HCT116 (cell line): ENCODE data around the gene FAM131B. TPM values are rescaled to one million over a fixed set of nuclear protein-coding genes. Genes with fewer than 3 reads are reported as not detected.

Experiments
- ATAC-seq: fragments of 200-7000 bp; cut with Tn5 transposase; 2 replicates; pipeline ENCODE4 v1.9.1; 2020; ENCODE audit warnings: mild to moderate bottlenecking, moderate library complexity
- Bru-seq: library from RNA; stranded (reverse); fragments of 400-500 nt; gene quantifications from one replicate; lab custom pipeline; 2021; lab: Mats Ljungman, UMichigan
- BruChase-seq, 2 experiments: library from RNA; stranded (reverse); fragments of 400-500 nt; gene quantifications; one replicate each; lab custom pipeline; 2021; lab: Mats Ljungman, UMichigan
- BruUV-seq: library from RNA; stranded (reverse); fragments of 400-500 nt; replicated peaks from 2 replicates; lab custom pipeline; 2021; lab: Mats Ljungman, UMichigan
- CTCF ChIA-PET: fragments of 300-600 bp; sonication (Branson Sonifier 250); formaldehyde crosslinking; loops from one replicate; lab custom pipeline; 2021; ENCODE audit warnings: antibody characterized with exemption; lab: Charles Lee
- POLR2A ChIA-PET: fragments of 300-600, 350-600 bp; sonication (Branson Sonifier 250); formaldehyde crosslinking; loops from one replicate; lab custom pipeline; 2021; ENCODE audit warnings: antibody characterized with exemption; lab: Charles Lee
- RAD21 ChIA-PET, 2 experiments: fragments of 300-600 bp; sonication (Branson Sonifier 250); formaldehyde crosslinking; loops; one replicate each; lab custom pipeline; 2023; ENCODE audit warnings: low total read pairs in 2 of 2; ENCODE audit not compliant: uncharacterized antibody in 2 of 2, unreplicated experiment in 2 of 2, low non-redundant PET in 1 of 2; lab: Charles Lee
- DNase-seq: peaks from one replicate; pipeline ENCODE4 v3.0.0-alpha.2; 2010; ENCODE audit warnings: low read depth, low spot score
- H2AFZ ChIP-seq: fragments of 200-600 bp; shearing (Covaris generic), sonication (generic); 2 replicates; pipeline ENCODE4 v1.6.1; 2017; ENCODE audit warnings: low read depth, mixed run types, mixed read lengths, antibody characterized with exemption, low read length; ENCODE audit not compliant: poor library complexity, severe bottlenecking
- H3K27ac ChIP-seq: 2 replicates; pipeline ENCODE4 v1.5.1; 2012; ENCODE audit warnings: low read depth, low read length
- H3K27me3 ChIP-seq: fragments of 200-600 bp; sonication (generic); 2 replicates; pipeline ENCODE4 v1.6.1; 2016; ENCODE audit warnings: mixed run types, low read length, mixed read lengths; ENCODE audit not compliant: insufficient read depth
- H3K36me3 ChIP-seq, 2 experiments: fragments of 200-500 bp in 1 of 2; fragments of 200-600 bp in 1 of 2; sonication (Bioruptor generic) in 1 of 2; sonication (generic) in 1 of 2; 2 replicates each; pipeline versions ENCODE4 v1.5.1 to v1.6.1; 2014 to 2016; ENCODE audit warnings: low read length in 2 of 2, inconsistent platforms in 1 of 2, mixed read lengths in 1 of 2, mixed run types in 1 of 2; ENCODE audit not compliant: insufficient read depth in 2 of 2, control insufficient read depth in 1 of 2
- H3K4me1 ChIP-seq, 2 experiments: fragments of 200-600 bp in 1 of 2; sonication (generic) in 1 of 2; 2 replicates each; pipeline versions ENCODE4 v1.5.1 to v1.6.1; 2012 to 2017; ENCODE audit warnings: low read length in 2 of 2, inconsistent platforms in 1 of 2, mild to moderate bottlenecking in 1 of 2, mixed read lengths in 1 of 2, mixed run types in 1 of 2, moderate library complexity in 1 of 2; ENCODE audit not compliant: insufficient read depth in 2 of 2, control insufficient read depth in 1 of 2
- H3K4me2 ChIP-seq: fragments of 200-600 bp; sonication (generic); 2 replicates; pipeline ENCODE4 v1.6.1; 2017; ENCODE audit warnings: mixed run types, low read length, mixed read lengths
- H3K4me3 ChIP-seq, 2 experiments: fragments of 200-600 bp in 1 of 2; sonication (generic) in 1 of 2; replicated peaks in 1 of 2; 2 replicates each; pipeline ENCODE4 v1.5.1; 2011 to 2016; ENCODE audit warnings: low read length in 2 of 2, control low read depth in 1 of 2, low read depth in 1 of 2, mild to moderate bottlenecking in 1 of 2, mixed read lengths in 1 of 2, mixed run types in 1 of 2
- H3K79me2 ChIP-seq: fragments of 200-600 bp; sonication (generic); 2 replicates; pipeline ENCODE4 v1.6.1; 2017; ENCODE audit warnings: mild to moderate bottlenecking, mixed run types, low read length, moderate library complexity, mixed read lengths; ENCODE audit not compliant: insufficient read depth
- H3K9ac ChIP-seq: fragments of 200-600 bp; sonication (generic); 2 replicates; pipeline ENCODE4 v1.6.1; 2016; ENCODE audit warnings: low read length, mixed read lengths
- H3K9me2 ChIP-seq: fragments of 200-600 bp; sonication (generic), shearing (Covaris generic); 2 replicates; pipeline ENCODE4 v1.6.1; 2017; ENCODE audit warnings: mixed run types, mild to moderate bottlenecking, moderate library complexity; ENCODE audit not compliant: insufficient read depth
- H3K9me3 ChIP-seq, 2 experiments: fragments of 200-500 bp in 1 of 2; fragments of 200-600 bp in 1 of 2; sonication (Bioruptor generic) in 1 of 2; sonication (generic) in 1 of 2; 2 replicates each; pipeline ENCODE4 v1.6.1; 2014 to 2017; ENCODE audit warnings: low read length in 2 of 2, mixed read lengths in 2 of 2, inconsistent platforms in 1 of 2, low read depth in 1 of 2, mild to moderate bottlenecking in 1 of 2, mixed run types in 1 of 2, moderate library complexity in 1 of 2; ENCODE audit not compliant: control insufficient read depth in 1 of 2, insufficient read depth in 1 of 2
- H4K20me1 ChIP-seq: fragments of 200-600 bp; sonication (generic), shearing (Covaris generic); 2 replicates; pipeline ENCODE4 v1.6.1; 2017; ENCODE audit warnings: mixed run types, mild to moderate bottlenecking, moderate library complexity; ENCODE audit not compliant: insufficient read depth
- CEBPB ChIP-seq: IDR thresholded peaks from 2 replicates; pipeline ENCODE4 v1.6.1; 2012; ENCODE audit warnings: low read depth
- EGR1 ChIP-seq: IDR thresholded peaks from 2 replicates; pipeline ENCODE4 v1.6.1; 2012; ENCODE audit warnings: low read depth
- ELF1 ChIP-seq: IDR thresholded peaks from 2 replicates; pipeline ENCODE4 v1.6.1; 2012; ENCODE audit warnings: low read depth, borderline replicate concordance
- EZH2 ChIP-seq: fragments of 200-600 bp; sonication (generic); IDR thresholded peaks from 2 replicates; pipeline ENCODE4 v1.6.1; 2017; ENCODE audit warnings: antibody characterized with exemption, mixed run types
- TCF7L2 ChIP-seq: IDR thresholded peaks from 2 replicates; pipeline ENCODE4 v1.7.0; 2011; ENCODE audit warnings: borderline replicate concordance, inconsistent platforms; ENCODE audit not compliant: insufficient read depth, insufficient read length; ENCODE audit errors: extremely low read depth
- YY1 ChIP-seq: IDR thresholded peaks from 2 replicates; pipeline ENCODE4 v1.6.1; 2011; ENCODE audit warnings: low read length, low read depth, moderate library complexity, mild to moderate bottlenecking; ENCODE audit not compliant: insufficient replicate concordance; ENCODE audit errors: extremely low read depth
- ZFX ChIP-seq: fragments of 450-650 bp; IDR thresholded peaks from 2 replicates; pipeline ENCODE4 v1.6.1; 2017
- intact Hi-C: fragments of 100-400 bp; cut with micrococcal nuclease; formaldehyde crosslinking; loops from 2 replicates; pipeline ENCODE4 v1.10.0; 2022
- long read RNA-seq: library from polyadenylated mRNA; unstranded; transcript quantifications from one replicate; pipeline ENCODE4 v2.0.0, GENCODE V29; 2021; ENCODE audit not compliant: unreplicated experiment
- polyA plus RNA-seq: library from polyadenylated mRNA; unstranded; fragments of >200 nt; gene quantifications from 2 replicates; pipeline ENCODE4 v1.2.1, GENCODE V29; 2012; ENCODE audit warnings: missing spikeins
- total RNA-seq: library from RNA; stranded (reverse); gene quantifications from one replicate; pipeline ENCODE4 v1.2.1, GENCODE V29; 2021; ENCODE audit not compliant: unreplicated experiment
- TF ChIP-seq, protein P1 (sequence below): IDR thresholded peaks from 2 replicates; pipeline ENCODE4 v1.6.1; 2012
- TF ChIP-seq, protein P2 (sequence below): IDR thresholded peaks from 2 replicates; pipeline ENCODE4 v1.6.1; 2011; ENCODE audit warnings: mild to moderate bottlenecking, low read length, moderate library complexity; ENCODE audit not compliant: insufficient replicate concordance; ENCODE audit errors: extremely low read depth
- TF ChIP-seq, protein P3 (sequence below): IDR thresholded peaks from 2 replicates; pipeline ENCODE4 v1.6.1; 2012

FAM131B gene
- 0.20 TPM for total RNA-seq
- 0.21 and 0.34 TPM in 2 replicates for polyA plus RNA-seq
- Bru-seq, nascent RNA = percentile 13 among the genes with signal in this experiment
- BruChase-seq, experiment 1, labeled RNA remaining after a 6-hour chase = percentile 27 among the genes with signal in this experiment
- BruChase-seq, experiment 2, labeled RNA remaining after a 2-hour chase = percentile 22 among the genes with signal in this experiment
- long read RNA-seq, partial matches to known transcripts = 0 of 1 reads
- long read RNA-seq, other reads (novel, unspliced or antisense) = 1 of 1 reads

DNA sequence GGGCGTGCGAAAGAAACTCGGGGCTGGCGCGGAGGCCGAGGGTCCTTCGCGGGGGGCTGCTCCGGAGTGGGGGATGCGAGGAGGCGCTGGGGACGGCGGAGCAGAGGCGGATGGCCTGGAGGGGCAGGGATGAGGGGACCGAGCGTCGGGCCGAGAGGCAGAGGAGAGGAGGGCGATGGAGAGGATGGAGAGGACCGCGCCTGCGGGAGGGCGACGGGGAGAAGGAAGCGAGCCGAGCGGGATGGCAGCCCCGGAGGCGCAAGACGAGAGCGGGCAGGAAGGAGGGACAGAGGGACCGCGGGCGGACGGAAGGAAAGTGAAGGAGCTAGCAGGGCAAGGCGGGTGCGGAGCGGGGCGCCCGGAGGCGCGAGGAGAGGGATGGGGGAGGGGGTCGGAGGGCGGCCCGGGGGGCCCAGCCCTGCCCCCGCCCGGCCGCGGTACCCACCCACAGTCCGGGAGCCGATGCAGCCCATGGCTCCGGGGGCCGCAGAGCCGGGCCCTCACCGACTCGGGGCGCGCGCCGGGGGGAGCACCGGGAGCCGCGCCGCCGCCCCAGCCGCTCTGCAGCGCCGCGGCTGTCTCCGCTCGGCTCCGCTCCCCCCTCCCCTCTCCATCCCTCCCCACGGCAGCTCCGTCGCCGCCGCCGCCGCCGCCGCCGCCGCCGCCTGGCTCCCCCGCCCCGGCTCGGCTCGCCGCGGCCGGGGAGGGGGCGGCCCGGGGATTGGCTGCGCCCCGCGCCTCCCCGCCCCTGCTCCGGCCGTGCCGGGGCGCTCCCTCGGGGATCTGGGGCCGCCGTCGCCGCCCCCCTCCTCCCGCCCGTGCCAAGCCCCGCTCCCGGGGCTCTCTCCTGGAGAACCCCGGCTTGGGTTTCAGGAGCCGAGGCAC lies at the start of gene FAM131B:
FAM131B (minus strand) TSS at position 583 of the 885 bp plus-strand sequence; CDS start at position 473, 110 bp downstream.
- no peaks in the 10 kb centered on the region for H3K9me3 ChIP-seq
- ChIA-PET RAD21 (no interaction called here), POLR2A (no interaction called here), CTCF (no interaction called here)
- TF ChIP-seq EZH2 = no peak
- TF ChIP-seq YY1 = no peak
- TF ChIP-seq ELF1 = no peak
- TF ChIP-seq, protein P1, sequence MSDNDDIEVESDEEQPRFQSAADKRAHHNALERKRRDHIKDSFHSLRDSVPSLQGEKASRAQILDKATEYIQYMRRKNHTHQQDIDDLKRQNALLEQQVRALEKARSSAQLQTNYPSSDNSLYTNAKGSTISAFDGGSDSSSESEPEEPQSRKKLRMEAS = no peak
- TF ChIP-seq, protein P2, sequence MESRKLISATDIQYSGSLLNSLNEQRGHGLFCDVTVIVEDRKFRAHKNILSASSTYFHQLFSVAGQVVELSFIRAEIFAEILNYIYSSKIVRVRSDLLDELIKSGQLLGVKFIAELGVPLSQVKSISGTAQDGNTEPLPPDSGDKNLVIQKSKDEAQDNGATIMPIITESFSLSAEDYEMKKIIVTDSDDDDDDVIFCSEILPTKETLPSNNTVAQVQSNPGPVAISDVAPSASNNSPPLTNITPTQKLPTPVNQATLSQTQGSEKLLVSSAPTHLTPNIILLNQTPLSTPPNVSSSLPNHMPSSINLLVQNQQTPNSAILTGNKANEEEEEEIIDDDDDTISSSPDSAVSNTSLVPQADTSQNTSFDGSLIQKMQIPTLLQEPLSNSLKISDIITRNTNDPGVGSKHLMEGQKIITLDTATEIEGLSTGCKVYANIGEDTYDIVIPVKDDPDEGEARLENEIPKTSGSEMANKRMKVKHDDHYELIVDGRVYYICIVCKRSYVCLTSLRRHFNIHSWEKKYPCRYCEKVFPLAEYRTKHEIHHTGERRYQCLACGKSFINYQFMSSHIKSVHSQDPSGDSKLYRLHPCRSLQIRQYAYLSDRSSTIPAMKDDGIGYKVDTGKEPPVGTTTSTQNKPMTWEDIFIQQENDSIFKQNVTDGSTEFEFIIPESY = no peak
- no peak for TF ChIP-seq CEBPB
- TF ChIP-seq TCF7L2 = no peak
- TF ChIP-seq ZFX = no peak
- TF ChIP-seq EGR1 = no peak
- TF ChIP-seq, protein P3, sequence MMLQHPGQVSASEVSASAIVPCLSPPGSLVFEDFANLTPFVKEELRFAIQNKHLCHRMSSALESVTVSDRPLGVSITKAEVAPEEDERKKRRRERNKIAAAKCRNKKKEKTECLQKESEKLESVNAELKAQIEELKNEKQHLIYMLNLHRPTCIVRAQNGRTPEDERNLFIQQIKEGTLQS = no peak
- DNase-seq (no peak), ATAC-seq (peak; percentile 56)
- H3K4me3 ChIP-seq = peak within 1 kb of the TSS; percentile 34 to 53
- no TSS peak for BruUV-seq
- no peaks in the 10 kb centered on the region for H3K36me3 ChIP-seq
- peak within 1 kb of the TSS; percentile 67 for H3K4me2 ChIP-seq
- intact Hi-C loops = loop anchor here (1.0 kb wide), 1 partner anchor 17 kb away; no protein-coding TSS in a partner anchor
- H3K9ac ChIP-seq = no peak within 1 kb of the TSS
- no peaks in the 10 kb centered on the region for H3K79me2 ChIP-seq
- H4K20me1 ChIP-seq = no peaks in the 10 kb centered on the region
- H3K27me3 ChIP-seq = no peaks in the 10 kb centered on the region
- H3K4me1 ChIP-seq = peaks cover 0 to 8% of the 10 kb centered on the region in 2 experiments; a peak in 1 of 4 replicates
- no peak within 1 kb of the TSS for H3K27ac ChIP-seq
- H2AFZ ChIP-seq = no peak within 1 kb of the TSS
- no peaks in the 10 kb centered on the region for H3K9me2 ChIP-seq
